ENCODE results near the gene PCLAF. TPM values are rescaled to one million over a fixed set of nuclear protein-coding genes. Genes with fewer than 3 reads are reported as not detected.

PCLAF gene
- total and polyA plus RNA-seq, 12 donors = 0.32 to 11.9 (median 1.6) TPM; not detected in 1

DNA sequence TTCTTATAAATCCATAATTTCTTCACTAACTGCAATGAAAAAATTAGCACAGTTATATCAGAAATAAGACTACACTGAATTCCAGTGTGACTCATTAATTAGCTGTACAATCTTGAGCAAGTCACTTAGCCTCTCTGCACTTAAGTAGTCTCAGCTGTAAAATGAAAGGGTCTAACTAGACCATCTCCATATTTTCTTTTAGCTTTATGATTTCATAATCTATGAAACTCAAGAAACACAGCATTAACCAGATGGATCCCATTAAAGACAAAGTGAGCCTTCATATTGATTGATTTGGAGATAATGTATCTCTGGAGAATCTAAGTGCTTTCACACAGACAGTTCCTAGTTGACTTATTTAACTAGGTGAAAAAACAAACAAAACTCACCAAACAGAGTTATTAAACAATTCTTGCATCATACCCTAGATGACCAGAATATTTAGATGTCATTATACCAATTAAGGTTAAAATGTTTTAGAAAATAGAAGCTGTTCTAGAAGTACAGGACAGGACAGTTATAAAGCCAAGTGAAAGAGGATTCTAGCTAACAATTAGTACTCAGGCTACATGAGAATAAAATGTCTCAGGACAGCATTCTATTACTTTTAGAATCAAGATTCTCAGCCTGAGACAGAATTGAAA lies 36.5 kb downstream of the PCLAF start:
- H3K4me3 ChIP-seq = no peak overlapping the region
- peaks cover 0 to 15% of the 10 kb centered on the region in 2 donors for H3K4me1 ChIP-seq (replicated peaks in 1 of 2)
- intact Hi-C loops (cut with DNase I) = no loop called here
- H3K9me3 ChIP-seq (replicated peaks in 1 of 3) = no peaks in the 10 kb centered on the region
- TF ChIP-seq, protein P1, sequence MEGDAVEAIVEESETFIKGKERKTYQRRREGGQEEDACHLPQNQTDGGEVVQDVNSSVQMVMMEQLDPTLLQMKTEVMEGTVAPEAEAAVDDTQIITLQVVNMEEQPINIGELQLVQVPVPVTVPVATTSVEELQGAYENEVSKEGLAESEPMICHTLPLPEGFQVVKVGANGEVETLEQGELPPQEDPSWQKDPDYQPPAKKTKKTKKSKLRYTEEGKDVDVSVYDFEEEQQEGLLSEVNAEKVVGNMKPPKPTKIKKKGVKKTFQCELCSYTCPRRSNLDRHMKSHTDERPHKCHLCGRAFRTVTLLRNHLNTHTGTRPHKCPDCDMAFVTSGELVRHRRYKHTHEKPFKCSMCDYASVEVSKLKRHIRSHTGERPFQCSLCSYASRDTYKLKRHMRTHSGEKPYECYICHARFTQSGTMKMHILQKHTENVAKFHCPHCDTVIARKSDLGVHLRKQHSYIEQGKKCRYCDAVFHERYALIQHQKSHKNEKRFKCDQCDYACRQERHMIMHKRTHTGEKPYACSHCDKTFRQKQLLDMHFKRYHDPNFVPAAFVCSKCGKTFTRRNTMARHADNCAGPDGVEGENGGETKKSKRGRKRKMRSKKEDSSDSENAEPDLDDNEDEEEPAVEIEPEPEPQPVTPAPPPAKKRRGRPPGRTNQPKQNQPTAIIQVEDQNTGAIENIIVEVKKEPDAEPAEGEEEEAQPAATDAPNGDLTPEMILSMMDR (IDR thresholded peaks at IDR 0.05) = no peak
- TF ChIP-seq POLR2A (IDR thresholded peaks at IDR 0.05) = no peak
- H3K27ac ChIP-seq = no peak overlapping the region
- H3K27me3 ChIP-seq = no peaks in the 10 kb centered on the region
- peaks cover 0 to 4% of the 10 kb centered on the region in 2 donors for H3K36me3 ChIP-seq (replicated peaks in 1 of 2)
- DNase-seq = no peak

DNA sequence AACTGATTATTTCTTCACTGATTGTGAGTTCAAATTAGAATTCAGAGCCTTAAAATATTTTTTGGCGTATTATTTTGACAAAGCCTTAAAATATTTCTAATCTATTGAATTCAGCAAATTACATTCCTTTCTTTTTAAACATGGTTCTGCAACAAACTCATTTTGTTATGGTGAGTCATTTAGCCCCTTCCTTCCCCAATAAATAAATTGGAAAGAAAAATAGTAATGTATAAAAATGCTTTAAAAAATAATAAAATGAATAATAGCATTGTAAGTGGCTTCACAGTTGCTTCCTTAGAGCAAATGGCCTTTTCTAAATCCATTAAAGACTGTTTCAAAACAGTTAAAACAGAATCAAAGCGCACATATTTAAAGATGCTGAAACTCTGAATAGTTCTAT lies 37.4 kb downstream of the PCLAF start:
- Histone ChIP-seq H3K36me3 (replicated peaks in 1 of 2) (peaks cover 0 to 4% of the 10 kb centered on the region in 2 donors), H3K27ac (no peak overlapping the region), H3K27me3 (no peaks in the 10 kb centered on the region), H3K9me3 (replicated peaks in 1 of 3) (no peaks in the 10 kb centered on the region), H3K4me3 (no peak overlapping the region), H3K4me1 (replicated peaks in 1 of 2) (peaks cover 0 to 15% of the 10 kb centered on the region in 2 donors)
- DNase-seq = no peak
- TF ChIP-seq, protein P1 (IDR thresholded peaks at IDR 0.05) = no peak
- TF ChIP-seq POLR2A (IDR thresholded peaks at IDR 0.05) = no peak
- intact Hi-C loops (cut with DNase I) = no loop called here
- 94 to 96% (median 94%) methylated on average over 2 of the region's 2 CpGs for WGBS, 4 donors

DNA sequence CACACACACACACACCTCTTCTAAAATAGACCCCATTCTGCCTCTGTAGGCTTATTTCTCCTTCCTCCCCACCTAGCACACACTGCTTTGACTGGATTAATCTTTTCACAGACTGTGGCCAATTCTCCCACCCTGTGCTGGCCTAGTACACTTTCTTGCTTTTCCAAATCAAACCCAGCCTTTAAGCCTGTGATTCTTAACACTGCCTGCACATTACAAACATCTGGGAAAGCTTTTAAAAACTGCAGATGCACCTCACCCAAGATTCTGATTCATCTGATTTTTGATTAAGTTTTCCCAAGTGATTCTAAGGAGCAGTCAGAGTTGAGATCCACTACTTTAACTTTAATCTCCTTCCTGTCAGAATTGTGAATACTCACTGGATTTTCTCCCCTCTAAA lies 38.0 kb downstream of the PCLAF start:
- Histone ChIP-seq H3K9me3 (replicated peaks in 1 of 3) (no peaks in the 10 kb centered on the region), H3K27ac (no peak overlapping the region), H3K4me3 (no peak overlapping the region), H3K27me3 (no peaks in the 10 kb centered on the region), H3K36me3 (replicated peaks in 1 of 2) (peaks cover 0 to 4% of the 10 kb centered on the region in 2 donors), H3K4me1 (replicated peaks in 1 of 2) (peaks cover 0 to 12% of the 10 kb centered on the region in 2 donors)
- TF ChIP-seq POLR2A (IDR thresholded peaks at IDR 0.05) = no peak
- TF ChIP-seq, protein P1 (IDR thresholded peaks at IDR 0.05) = no peak
- DNase-seq = no peak
- intact Hi-C loops (cut with DNase I) = no loop called here

DNA sequence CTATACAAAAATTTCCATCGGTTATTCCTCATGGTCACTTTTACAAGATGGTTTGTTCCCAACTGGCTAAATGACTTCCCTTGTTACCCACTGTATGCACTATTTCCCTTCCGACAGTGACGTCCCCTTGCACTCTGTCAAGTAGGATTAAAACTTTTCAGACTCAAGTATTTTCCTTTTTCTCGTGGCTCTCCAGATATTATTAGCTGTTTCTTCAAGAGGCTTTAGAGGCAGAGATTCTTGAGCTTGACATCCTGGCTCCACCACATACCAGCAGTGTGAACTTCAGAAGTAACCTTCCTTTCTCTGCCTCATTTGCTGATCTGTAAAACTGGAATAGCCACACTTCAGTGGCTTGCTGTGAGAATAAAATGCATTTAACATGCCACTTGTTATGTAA lies 39.3 kb downstream of the PCLAF start:
- H3K36me3 ChIP-seq (replicated peaks in 1 of 2) = peaks cover 0 to 4% of the 10 kb centered on the region in 2 donors
- WGBS, 4 donors = 90 to 94% (median 91%) methylated on average over 4 of the region's 4 CpGs
- no peaks in the 10 kb centered on the region for H3K9me3 ChIP-seq (replicated peaks in 1 of 3)
- peaks cover 0 to 9% of the 10 kb centered on the region in 2 donors for H3K4me1 ChIP-seq (replicated peaks in 1 of 2)
- intact Hi-C loops (cut with DNase I) = no loop called here
- H3K27me3 ChIP-seq = no peaks in the 10 kb centered on the region
- TF ChIP-seq, protein P1 (IDR thresholded peaks at IDR 0.05) = no peak
- TF ChIP-seq POLR2A (IDR thresholded peaks at IDR 0.05) = no peak
- no peak overlapping the region for H3K27ac ChIP-seq
- no peak for DNase-seq
- H3K4me3 ChIP-seq = no peak overlapping the region
